ENCODE data around the gene AMD1.

- TF ChIP-seq CTCF (conservative IDR thresholded peaks at IDR 0.05) (no peak), EZH2 (IDR thresholded peaks at IDR 0.05; ENCODE audit: low read depth) (no peak)
Observed at GRCh38 chr6:110864824-110865223, 9.8 kb upstream of the AMD1 start.
